Measurements from ENCODE around the gene BAZ2A.

Gene BAZ2A

GRCh38 chr12:56565510-56566101 lies 64.5 kb downstream of the BAZ2A start (continued):
- TF ChIP-seq EGR2 (tag by site-specific recombination; IDR thresholded peaks at IDR 0.05; ENCODE audit: low read depth) (no peak), BCL6B (tag by site-specific recombination; IDR thresholded peaks at IDR 0.05) (peak; percentile 91), GLIS1 (tag by site-specific recombination; IDR thresholded peaks at IDR 0.05) (peak; percentile 27; the same call in 1 of the 2 replicates), GLIS2 (tag by site-specific recombination; IDR thresholded peaks at IDR 0.05) (0 out of 2 replicates have a peak, but pooled peaks have one; percentile 18), ZNF530 (tag by site-specific recombination; IDR thresholded peaks at IDR 0.05; ENCODE audit: low read depth) (no peak), ZNF350 (tag by site-specific recombination; IDR thresholded peaks at IDR 0.05) (no peak), KLF10 (tag by site-specific recombination; IDR thresholded peaks at IDR 0.05) (no peak), ZBTB17 (tag by site-specific recombination; IDR thresholded peaks at IDR 0.05) (peak; percentile 75)

GRCh38 chr12:56551070-56551469 lies 79.1 kb downstream of the BAZ2A start:
- Histone ChIP-seq H3K4me1 (ENCODE audit: control insufficient read depth, insufficient read depth, low read length) (no peaks in the 10 kb centered on the region), H3K36me3 (ENCODE audit: control insufficient read depth in 2 of 2, insufficient read depth in 1 of 2, low read length in 2 of 2) (no peaks in the 10 kb centered on the region; a peak in 1 of 3 replicates), H3K27ac (ENCODE audit: extremely low read depth, low read depth, low read length) (no peak overlapping the region), H3K4me3 (ENCODE audit: low read depth, low read length) (no peak overlapping the region), H3K9me3 (ENCODE audit: control insufficient read depth, insufficient read depth, low read depth, low read length) (no peaks in the 10 kb centered on the region)
- CTCF ChIA-PET: no interaction called here
- TF ChIP-seq REPIN1 (tag by site-specific recombination; IDR thresholded peaks at IDR 0.05; ENCODE audit: low read depth): no peak
- TF ChIP-seq ZNF658 (tag by site-specific recombination; IDR thresholded peaks at IDR 0.05): no peak
- no peak for TF ChIP-seq ZNF48 (tag by site-specific recombination; IDR thresholded peaks at IDR 0.05)
- TF ChIP-seq PRDM6 (tag by site-specific recombination; IDR thresholded peaks at IDR 0.05): no peak
- TF ChIP-seq ZNF221 (tag by site-specific recombination; IDR thresholded peaks at IDR 0.05; ENCODE audit: borderline replicate concordance): no peak
- no peak for TF ChIP-seq ZNF133 (tag by site-specific recombination; IDR thresholded peaks at IDR 0.05)
- TF ChIP-seq ZNF76 (tag by site-specific recombination; IDR thresholded peaks at IDR 0.05; ENCODE audit: borderline replicate concordance, low read depth): no peak
- TF ChIP-seq BCL6B (tag by site-specific recombination; IDR thresholded peaks at IDR 0.05): no peak
- no peak for TF ChIP-seq ZNF501 (tag by site-specific recombination; IDR thresholded peaks at IDR 0.05)
- no peak for TF ChIP-seq ZNF549 (tag by site-specific recombination; IDR thresholded peaks at IDR 0.05)
- TF ChIP-seq ZNF610 (tag by site-specific recombination; IDR thresholded peaks at IDR 0.05; ENCODE audit: borderline replicate concordance): no peak
- TF ChIP-seq ZSCAN23 (tag by site-specific recombination; IDR thresholded peaks at IDR 0.05): no peak
- TF ChIP-seq ZNF473 (tag by site-specific recombination; IDR thresholded peaks at IDR 0.05): no peak
- TF ChIP-seq ZNF10 (tag by site-specific recombination; IDR thresholded peaks at IDR 0.05): no peak
- no peak for TF ChIP-seq ZFP41 (tag by site-specific recombination; IDR thresholded peaks at IDR 0.05; ENCODE audit: borderline replicate concordance)
- TF ChIP-seq ZNF366 (tag by site-specific recombination; conservative IDR thresholded peaks at IDR 0.05): no peak
- TF ChIP-seq SCRT1 (tag by site-specific recombination; IDR thresholded peaks at IDR 0.05; ENCODE audit: borderline replicate concordance): no peak
- POLR2A ChIA-PET: no interaction called here

Data from HEK293 (cell line).